Endothelial cell (in vitro differentiated cells): Measurements from ENCODE around the gene ETNK2. TPM values are rescaled to one million over a fixed set of nuclear protein-coding genes. Genes with fewer than 3 reads are reported as not detected.

ENCODE experiments used
- DNase-seq: peaks from one replicate; pipeline ENCODE4 v3.0.0; 2021; ENCODE audit warnings: low spot score
- H3K27ac Mint-ChIP-seq: one replicate; pipeline ENCODE4 v1.8.0; 2021; ENCODE audit warnings: mixed read lengths, inconsistent platforms; ENCODE audit not compliant: unreplicated experiment
- H3K27me3 Mint-ChIP-seq: one replicate; pipeline ENCODE4 v1.8.0; 2021; ENCODE audit warnings: mild to moderate bottlenecking, moderate library complexity, mixed read lengths, inconsistent platforms; ENCODE audit not compliant: unreplicated experiment
- H3K36me3 Mint-ChIP-seq: one replicate; pipeline ENCODE4 v1.8.0; 2021; ENCODE audit warnings: mild to moderate bottlenecking, low read depth, mixed read lengths, inconsistent platforms; ENCODE audit not compliant: unreplicated experiment
- H3K4me1 Mint-ChIP-seq: one replicate; pipeline ENCODE4 v1.8.0; 2021; ENCODE audit warnings: mild to moderate bottlenecking, mixed read lengths, inconsistent platforms; ENCODE audit not compliant: unreplicated experiment
- H3K4me3 Mint-ChIP-seq: one replicate; pipeline ENCODE4 v1.8.0; 2021; ENCODE audit warnings: mild to moderate bottlenecking, mixed read lengths, inconsistent platforms; ENCODE audit not compliant: unreplicated experiment
- H3K9me3 Mint-ChIP-seq: one replicate; pipeline ENCODE4 v1.8.0; 2021; ENCODE audit warnings: mixed read lengths, inconsistent platforms; ENCODE audit not compliant: unreplicated experiment
- CTCF ChIP-seq: fragments of 200-600 bp; sonication (generic); IDR thresholded peaks from one replicate; pipeline ENCODE4 v1.5.0; 2021; ENCODE audit warnings: antibody characterized with exemption; ENCODE audit not compliant: unreplicated experiment
- total RNA-seq: library from RNA; stranded (reverse); fragmentation: NEBNext Ultra II Directional; extraction: Animal tissue kit (Norgen Biotek cat#: 25700); gene quantifications from one replicate; pipeline ENCODE4 v1.2.1, GENCODE V29; 2021; ENCODE audit not compliant: unreplicated experiment

The ETNK2 gene
- total RNA-seq, 1 donor from 2014 or later = 15.9 TPM

- no peak for TF ChIP-seq CTCF
- H3K4me1 Mint-ChIP-seq = peaks cover 10% of the 10 kb centered on the region
- no peak overlapping the region for H3K4me3 Mint-ChIP-seq
- no peaks in the 10 kb centered on the region for H3K9me3 Mint-ChIP-seq
- no peak overlapping the region for H3K27ac Mint-ChIP-seq
- peaks cover 6% of the 10 kb centered on the region for H3K27me3 Mint-ChIP-seq
- H3K36me3 Mint-ChIP-seq = peaks cover 9% of the 10 kb centered on the region
- no peak for DNase-seq
Measured at GRCh38 chr1:204143276-204144041, 8.4 kb downstream of the ETNK2 start.

GRCh38 chr1:204142032-204142974 lies 9.5 kb downstream of the ETNK2 start:
- Mint-ChIP-seq H3K27me3 (peaks cover 6% of the 10 kb centered on the region), H3K4me3 (no peak overlapping the region), H3K4me1 (peaks cover 2% of the 10 kb centered on the region), H3K36me3 (peaks cover 9% of the 10 kb centered on the region), H3K27ac (no peak overlapping the region), H3K9me3 (no peaks in the 10 kb centered on the region)
- no peak for DNase-seq
- TF ChIP-seq CTCF = no peak

DNA sequence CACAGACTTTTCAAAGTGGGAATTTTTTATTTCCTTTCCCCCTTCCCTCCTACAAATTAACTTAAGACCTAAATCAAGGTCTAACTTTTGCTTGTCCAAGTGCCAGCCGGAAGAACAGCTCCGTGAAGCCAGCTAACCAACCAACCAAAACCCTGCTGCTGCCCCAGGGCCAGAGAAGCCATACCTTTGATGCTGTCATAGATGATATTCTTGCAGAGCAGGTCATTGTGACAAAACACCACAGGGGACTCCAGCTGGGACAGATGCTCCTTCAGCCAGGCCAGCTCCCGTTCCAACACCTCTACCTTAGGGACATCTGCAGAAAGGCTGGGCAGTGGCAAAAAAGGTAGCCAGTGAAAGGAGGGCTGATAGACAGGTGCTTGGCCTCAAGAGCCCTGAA lies 10.7 kb downstream of the ETNK2 start:
- H3K27me3 Mint-ChIP-seq = peaks cover 4% of the 10 kb centered on the region
- H3K9me3 Mint-ChIP-seq = no peaks in the 10 kb centered on the region
- no peak for TF ChIP-seq CTCF
- no peak overlapping the region for H3K27ac Mint-ChIP-seq
- DNase-seq = no peak
- no peak overlapping the region for H3K4me3 Mint-ChIP-seq
- peaks cover 9% of the 10 kb centered on the region for H3K36me3 Mint-ChIP-seq
- no peaks in the 10 kb centered on the region for H3K4me1 Mint-ChIP-seq

DNA sequence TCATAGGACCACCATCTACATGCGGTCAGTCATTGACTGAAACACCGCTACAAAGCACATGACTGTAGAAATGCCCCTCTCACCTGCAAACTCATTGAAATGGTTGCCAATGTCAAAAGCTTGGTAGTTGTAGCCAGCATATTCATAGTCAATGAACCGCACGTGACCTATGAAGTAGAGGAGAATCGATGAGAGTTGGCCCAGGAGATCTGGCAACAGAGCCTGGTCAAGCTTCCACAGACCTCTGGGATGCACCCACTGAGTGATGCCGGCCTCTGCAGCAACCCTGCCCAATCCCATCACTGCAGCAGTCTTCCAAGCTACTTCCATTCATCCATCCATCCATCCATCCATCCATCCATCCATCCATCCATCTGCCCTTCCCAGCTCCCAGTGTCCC lies 11.9 kb downstream of the ETNK2 start:
- Mint-ChIP-seq H3K36me3 (peaks cover 13% of the 10 kb centered on the region), H3K9me3 (no peaks in the 10 kb centered on the region), H3K27me3 (peaks cover 6% of the 10 kb centered on the region), H3K4me1 (no peaks in the 10 kb centered on the region), H3K27ac (peak overlapping the region; percentile 30), H3K4me3 (peak overlapping the region; percentile 42)
- DNase-seq = no peak
- TF ChIP-seq CTCF = no peak
